Right forelimb (tissue), 1 donor: ENCODE results near the gene MTREX.

Source experiments
- DNase-seq: peaks from one replicate; pipeline ENCODE4 v3.0.0-alpha.2; 2018

The MTREX gene

DNA sequence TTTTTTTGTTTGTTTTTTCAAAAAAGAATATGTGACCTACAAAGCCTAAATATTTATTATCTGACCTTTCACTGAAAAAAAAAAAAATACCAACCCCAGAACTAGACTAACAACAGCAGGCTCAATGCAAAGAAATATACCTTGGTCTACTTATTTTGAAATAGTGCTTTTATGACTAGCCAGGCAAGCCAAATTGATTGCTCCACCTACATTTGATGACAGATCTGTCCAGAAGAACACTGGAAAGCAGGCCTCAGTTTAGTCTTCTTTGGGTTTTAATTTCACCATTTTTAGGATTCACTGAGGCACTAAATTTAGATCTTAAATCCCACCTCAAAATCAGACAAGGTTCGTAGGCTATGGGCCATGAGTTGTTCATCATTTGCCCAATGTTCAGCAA lies 129.7 kb downstream of the MTREX start:
- no peak for DNase-seq

DNA sequence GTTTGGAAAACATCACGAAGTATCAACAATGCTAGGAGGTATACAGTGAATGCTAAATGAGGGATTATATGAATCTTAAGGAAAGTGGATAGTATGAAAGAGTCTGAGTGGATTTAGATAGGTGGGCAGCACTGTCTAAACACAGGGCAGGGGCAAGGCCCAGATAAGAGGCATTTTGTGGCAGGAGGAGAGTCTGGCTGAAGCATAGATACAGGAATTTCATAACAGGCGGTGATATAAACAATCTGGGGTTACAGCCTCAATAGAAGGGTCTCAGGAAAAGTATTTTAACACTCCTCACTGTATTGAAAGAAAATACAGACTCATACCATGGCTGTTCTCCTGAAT lies 130.0 kb downstream of the MTREX start:
- DNase-seq = no peak

DNA sequence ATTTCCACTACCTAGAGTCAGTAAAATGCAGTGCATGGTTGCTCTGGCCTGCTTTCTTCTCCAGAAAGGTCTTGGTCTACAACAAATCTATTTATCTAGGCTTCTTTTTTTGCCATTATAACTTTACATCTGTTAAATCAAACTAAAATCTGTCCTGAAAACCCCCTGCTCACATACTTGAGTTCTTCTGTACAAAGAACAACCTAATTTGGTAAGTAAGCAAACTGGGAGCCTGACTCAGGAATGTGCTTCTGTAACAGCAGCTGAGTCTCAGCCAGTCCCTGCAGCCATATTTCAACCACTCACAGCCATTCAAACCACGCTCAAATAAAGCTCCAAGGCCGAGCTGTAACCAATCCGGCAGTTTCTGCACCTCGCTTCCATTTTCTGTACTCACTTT lies 131.2 kb downstream of the MTREX start:
- DNase-seq = no peak

DNA sequence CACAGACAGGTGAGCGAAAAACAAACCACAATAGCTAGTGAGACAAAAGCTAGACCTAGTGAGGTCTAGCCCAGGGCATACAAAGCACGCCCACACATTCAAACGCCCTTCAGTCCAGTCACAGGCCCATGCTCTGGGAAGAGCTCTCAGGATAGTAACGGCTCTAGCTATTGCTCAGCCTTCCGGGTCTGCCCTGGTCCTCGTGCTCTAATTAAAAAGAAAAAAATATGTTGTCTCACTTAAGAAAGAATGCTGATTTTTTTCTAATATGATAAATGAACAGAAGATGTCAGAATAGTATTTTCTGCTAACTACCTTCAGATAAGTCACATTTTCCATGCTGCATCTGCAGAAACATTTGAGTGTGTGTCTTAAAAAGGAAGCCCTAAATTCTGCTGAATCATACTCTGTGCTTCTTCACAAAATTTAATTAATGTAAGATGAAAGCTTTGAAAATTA lies 132.4 kb downstream of the MTREX start:
- no peak for DNase-seq

DNA sequence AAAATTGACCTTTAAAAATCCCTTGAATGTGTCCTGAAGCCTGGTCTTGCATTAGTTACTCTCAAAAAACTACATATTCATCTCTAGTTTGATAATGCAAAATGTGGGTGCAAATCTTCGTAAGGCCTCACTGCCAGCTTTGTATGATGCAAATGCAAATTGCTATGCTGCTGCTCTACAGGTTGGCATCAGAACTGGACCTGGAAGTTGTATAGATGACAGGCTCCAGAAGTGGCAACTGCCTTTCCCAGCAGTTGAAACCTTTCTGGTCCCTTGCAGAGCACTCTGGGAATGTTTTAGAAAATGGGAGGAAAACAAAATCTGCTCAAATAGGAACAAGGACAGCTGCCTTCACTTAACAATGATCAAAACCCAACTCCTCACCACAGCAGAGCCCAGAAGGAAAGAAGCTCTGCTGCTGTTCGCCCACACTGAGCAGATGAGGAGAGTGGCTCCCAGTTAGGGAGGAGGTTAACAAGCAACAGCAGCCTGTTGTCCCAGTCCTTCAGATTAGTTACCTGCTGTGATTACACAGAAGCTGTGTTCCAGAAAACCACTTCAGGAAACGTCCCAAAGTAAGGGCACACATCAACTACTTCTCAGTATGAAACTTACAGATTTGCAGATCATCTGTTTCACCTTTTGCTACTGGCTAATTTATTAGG lies 133.4 kb downstream of the MTREX start:
- DNase-seq = no peak

DNA sequence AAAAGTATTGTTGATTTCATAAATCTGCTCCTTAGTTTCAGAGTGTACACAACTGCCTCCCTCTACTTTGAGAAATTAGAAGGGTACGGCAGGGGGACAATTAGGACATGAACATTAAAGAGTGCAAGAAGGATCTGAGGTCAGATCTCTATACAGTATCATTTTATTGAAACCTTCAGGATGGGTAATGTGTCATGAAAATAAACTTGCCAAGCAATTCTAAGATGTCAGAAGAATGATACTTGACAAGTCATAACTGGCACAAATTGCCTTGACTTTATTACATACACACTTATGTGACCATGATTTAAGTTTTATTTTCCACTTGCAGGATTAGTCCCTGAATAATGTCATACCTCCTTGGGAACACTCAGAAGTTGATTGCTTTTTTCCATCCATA lies 134.2 kb downstream of the MTREX start:
- no peak for DNase-seq

DNA sequence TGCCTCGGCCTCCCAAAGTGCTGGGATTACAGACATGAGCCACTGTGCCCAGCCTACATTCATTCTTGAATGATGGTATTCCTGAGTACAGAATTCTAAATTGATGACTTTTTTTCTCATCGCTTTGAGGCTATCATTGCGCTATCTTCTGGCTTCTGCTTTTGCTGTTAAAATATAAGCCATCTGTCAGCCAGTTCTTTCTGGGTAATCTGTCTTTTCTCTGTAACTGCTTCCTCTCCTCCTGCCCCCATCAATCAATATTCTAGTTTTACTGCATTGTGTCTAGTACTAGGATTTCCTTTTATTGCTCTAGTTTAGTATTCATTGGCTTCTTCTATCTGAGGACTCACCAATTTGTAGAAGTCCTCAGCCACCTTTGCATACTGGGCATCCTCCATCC lies 138.0 kb downstream of the MTREX start:
- DNase-seq = no peak

DNA sequence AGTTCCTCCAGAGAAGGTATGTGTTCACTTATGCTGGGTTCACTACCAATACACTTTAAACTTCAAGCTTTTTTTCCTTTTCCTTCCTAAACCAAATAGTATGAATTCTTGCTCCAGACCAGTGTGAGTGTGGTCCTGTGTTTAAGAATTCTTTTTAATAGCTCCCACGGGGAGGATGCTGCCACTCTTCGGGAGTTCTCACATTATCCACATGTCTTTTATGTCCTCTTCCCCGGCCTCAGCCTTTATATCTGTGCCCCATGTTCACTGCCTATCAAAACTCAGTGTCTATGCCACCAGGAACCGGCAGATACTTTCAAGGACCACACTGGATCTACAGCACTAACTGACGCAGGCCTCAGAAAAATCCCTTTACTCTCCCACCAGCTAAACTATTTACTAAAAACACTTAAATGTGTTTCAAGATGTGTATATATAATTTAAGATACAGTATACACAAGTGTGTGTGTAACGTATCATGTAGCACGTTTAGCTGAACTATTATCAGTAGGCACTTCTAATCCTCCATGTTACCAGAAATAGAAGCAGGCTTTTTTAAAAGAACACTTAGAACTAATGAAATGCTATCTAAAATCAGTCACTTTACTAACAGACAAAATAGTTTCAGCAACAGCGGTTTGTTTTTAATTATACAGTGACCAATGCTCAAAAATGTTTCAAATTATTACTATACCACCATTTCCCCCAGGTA lies 139.0 kb downstream of the MTREX start:
- no peak for DNase-seq

DNA sequence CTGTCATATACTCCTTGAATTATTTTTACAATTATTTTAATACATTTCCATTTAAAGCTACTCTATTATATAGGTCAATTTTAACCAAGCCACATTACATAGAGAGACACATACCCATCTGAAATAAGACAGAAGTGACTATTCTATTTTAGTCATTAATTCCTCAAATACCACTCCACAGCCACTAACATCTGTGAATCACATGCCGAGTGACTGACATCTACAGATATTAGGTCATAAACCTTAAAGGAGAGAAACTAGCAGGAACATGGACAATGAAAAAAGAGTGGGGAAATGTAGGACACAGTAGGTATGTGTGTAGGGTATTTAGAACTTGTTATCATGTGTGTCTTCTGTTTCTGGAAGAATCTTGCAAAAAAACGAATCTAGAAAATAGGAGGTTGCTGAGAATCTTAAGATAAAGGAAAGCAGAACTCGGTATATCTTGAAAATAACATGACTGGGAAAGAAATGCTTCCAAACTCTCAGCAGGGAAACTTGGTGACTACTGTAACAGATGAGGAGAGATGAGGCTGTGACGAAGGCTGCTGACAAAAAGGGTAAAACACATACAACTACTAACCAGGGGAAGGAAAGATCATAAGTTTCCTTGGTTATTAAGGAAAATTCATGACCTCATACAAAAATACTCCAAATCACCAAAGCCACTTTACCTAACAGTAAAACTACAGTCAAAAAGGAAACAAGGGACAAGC lies 142.4 kb downstream of the MTREX start:
- DNase-seq = no peak

DNA sequence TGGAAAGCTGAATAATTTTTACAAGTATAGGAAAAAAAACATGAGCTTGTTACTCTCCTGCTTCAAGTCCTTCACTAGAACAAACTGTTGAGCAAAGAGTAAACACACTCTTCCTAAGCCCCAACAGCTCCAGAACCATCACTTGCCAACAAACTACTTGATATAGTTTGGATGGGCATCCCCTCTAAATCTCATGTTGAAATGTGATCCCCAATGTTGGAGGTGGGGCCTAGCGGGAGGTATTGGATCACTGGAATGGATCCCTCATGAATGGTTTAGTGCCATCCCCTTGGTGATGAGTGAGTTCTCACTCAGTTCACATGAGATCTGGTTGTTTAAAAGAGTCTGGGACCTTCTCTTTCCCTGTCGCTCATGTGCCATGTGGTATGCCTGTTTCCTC lies 144.2 kb downstream of the MTREX start:
- DNase-seq = no peak

DNA sequence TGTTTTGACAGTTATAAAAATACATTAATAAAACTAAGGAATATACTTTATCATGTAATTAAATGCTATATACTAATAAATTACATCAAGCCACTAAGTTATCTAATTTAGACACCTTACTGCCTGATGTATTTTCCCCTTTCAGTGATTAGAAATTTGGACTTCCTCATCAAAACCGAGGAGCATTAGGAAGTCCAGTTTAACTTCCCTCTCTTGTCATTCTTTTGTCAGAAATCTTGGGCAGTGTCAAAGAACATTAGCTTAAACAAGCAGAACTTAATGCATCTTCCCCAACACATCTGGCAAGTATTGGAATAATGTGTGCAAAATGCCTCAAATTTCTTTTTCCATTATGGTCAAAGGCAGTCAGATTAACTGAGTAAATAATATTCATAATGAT lies 145.4 kb downstream of the MTREX start:
- no peak for DNase-seq

DNA sequence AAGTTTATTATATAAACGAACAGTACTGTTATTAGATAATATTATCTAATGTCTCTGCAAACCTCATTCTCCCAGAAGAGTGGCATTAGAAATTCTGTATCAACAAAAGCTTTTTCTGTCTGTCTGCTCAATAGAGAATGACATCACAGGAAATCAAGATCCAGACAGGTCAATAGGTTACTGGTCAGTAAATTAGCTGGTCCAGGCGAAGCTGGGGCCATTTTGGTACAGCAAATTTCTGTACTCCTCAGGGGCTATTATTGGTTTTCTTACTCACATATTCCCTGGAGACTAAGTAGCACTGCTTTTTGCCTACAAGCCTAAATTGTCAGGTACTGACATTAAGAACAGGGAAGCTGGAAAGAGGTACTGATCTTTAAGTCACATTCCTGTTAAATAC lies 146.5 kb downstream of the MTREX start:
- no peak for DNase-seq

DNA sequence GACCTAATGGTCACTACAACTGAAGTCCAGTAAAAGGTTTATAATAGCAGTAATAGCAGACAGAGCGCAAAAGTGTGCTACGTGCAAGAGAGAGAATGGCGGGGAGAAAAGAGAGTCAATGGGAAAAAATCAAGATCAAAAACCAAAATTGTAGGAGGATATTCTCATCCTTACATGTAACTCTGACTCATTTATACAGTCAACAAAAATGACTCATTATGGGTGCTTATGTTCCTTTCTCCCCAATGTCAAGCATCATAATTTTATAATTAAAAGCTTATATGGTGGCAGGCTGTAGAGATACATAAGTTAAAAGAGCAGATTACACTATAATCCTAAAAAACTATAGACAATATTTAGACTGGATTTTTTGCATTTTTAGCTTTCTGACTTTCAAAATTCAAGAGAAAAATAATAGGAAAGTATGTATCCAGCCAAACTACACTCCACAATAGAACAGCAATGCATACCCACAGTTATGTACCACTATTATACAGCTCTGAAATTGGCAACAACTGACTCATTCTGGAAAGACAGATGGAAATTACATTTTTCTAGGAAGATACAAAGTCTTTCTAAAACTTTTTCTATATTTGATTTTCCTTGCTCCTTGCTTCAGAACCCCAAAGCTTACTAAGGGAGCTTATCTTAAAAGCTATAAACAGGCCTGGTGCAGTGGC lies 148.6 kb downstream of the MTREX start:
- DNase-seq = no peak

DNA sequence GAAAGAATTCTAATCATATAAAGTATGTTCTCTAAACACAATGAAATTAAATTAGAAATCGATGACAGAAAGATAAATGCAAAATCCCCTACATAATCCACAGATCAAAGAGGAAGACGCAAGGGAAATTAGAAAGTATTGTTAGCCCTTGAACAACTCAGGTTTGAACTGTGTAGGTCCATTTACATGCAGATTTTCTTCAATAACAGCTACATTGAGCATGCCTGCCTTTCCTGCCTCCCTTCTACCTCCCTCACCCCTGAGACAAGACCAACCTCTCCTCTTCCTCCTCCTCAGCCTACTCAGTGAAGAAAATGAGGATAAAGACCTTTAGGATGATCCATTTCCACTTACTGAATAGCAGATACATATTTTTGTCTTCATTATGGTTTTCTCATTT lies 151.8 kb downstream of the MTREX start:
- DNase-seq = no peak

DNA sequence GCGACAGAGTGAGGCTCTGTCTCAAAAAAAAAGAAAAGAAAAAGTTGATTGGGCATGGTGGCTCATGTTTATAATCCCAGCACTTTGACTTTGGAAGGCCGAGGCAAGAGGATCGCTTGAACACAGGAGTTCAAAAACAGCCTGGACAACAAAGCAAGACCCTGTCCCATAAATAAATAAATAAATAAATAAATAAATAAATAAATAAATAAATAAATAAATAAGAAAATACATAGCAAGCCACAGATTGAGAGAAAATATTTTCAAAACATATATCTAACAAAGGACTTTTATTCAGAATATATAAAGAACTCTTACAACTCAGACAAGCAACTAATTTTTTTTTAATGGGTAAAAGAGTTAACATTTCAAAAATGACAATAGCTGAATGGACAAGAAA lies 155.8 kb downstream of the MTREX start:
- no peak for DNase-seq

DNA sequence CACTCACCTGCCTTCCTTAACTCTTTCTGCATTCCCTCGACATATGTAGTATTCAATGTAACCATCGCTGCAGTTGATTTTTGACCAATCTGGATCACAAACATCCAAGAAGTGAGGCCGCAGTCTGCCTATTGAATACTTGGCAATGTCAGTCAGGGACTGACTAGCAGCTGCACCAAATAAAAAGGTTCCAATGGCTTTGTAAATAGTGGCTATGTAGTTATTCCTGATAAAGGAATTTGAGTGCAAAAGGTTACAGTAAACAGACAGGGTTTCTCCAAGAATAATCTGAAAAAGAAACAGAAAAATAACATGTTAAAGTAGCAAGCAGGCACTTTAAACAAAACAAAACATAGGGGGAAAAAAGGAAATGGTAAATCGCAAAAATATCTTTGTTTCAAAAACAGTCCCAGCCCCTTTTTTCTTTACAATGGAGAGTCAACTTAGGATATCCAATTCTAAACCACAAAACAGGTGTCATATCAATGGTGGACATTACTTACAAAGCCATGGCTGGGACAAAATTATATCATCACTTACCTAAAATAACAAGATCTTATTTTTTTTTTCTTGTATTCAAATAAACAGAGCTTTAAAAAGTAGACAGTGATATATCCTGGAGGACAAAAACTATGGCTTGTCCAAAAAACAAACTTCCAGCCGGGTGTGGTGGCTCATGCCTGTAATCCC lies 160.2 kb downstream of the MTREX start:
- DNase-seq = no peak

DNA sequence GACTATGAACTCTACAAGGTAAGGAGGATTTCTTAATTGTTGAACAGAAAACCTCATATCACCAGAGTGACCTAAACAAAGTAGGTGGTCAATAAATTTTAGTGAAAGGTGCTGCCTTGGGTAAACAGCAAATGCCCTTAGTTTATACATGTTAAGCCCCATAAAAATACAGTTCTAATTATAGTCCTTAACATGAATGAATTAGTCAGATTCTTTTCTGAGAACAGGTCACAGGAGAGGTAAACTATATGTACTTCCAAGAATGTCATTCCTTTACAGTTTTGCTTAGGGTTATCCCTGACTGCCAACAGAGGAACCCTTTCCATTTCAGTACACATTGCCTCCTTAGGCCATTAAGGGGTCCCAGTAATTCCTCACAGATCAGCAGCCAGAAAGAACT lies 162.1 kb downstream of the MTREX start:
- no peak for DNase-seq

DNA sequence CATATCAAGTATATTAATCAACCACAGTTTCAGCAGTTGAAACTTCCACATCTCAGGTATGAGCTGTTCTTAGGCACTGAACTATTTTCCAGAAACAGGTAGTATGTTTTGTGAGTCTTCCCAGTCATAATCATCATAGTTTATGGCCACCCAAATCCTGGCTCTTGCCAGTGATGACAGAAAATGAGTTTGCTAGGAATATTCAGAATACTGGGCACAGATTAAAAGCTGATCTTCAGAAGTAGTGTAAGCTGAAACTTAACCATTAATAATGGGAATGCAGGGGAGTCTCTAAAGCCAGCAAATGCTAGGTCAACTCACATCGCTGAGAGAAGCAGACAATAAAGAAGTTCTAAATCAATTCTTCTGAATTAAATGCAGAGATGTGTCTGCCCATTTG lies 162.5 kb downstream of the MTREX start:
- DNase-seq = no peak

DNA sequence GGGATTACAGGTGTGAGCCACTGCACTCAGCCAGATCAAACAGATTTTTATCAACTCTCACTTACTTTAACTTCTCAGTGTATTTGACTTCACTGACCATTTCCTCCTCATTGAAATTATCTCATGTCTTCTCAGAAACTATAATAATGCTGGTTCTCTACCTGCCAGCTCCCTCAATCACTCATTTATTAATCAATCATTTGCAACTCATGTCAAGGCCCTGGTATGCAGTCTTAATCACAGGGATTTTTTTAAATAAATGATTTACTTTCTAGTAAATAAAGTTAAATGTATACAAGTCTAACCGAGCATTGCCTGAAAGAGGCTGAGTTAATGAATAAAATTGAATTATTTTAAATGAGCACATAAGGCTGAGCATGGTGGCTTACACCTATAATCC lies 163.7 kb downstream of the MTREX start:
- DNase-seq = no peak

DNA sequence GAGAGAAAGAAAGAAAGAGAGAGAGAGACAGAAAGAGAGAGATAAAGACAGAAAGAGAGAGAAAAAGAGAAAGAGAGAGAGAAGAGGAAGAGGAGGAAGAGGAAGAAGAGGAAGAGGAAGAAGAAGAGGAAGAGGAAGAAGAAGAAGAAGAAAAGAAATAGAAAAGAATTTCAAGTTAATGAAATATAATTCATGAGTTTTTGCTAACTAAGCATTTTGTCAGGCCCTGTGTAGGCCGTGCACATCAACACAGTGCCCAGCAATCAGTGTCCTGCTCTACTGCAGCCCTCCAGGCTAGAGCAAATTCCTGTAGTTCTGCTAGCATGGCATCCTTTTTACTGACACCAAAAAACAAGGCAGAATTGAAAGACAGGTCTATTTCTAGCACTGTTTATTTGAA lies 164.9 kb downstream of the MTREX start:
- no peak for DNase-seq
